GM13976 (cell line): Measurements from ENCODE around the gene FABP1.

Source experiments
- DNase-seq: peaks from one replicate; pipeline ENCODE4 v3.0.0; 2012; ENCODE audit warnings: low spot score
- in situ Hi-C: fragments of 300-500 bp; cut with MboI; formaldehyde crosslinking; loops from one replicate; pipeline ENCODE4 v1.12.0; 2022; ENCODE audit warnings: low sequenced_read_pairs, mixed read lengths, inconsistent platforms; ENCODE audit not compliant: unreplicated experiment
- TF ChIP-seq, protein P1 (sequence below): IDR thresholded peaks from 2 replicates; pipeline ENCODE4 v1.5.1; 2012; ENCODE audit warnings: borderline replicate concordance, mild to moderate bottlenecking; ENCODE audit not compliant: insufficient read depth; ENCODE audit errors: extremely low read depth, missing control alignments, control extremely low read depth

FABP1 gene

DNA sequence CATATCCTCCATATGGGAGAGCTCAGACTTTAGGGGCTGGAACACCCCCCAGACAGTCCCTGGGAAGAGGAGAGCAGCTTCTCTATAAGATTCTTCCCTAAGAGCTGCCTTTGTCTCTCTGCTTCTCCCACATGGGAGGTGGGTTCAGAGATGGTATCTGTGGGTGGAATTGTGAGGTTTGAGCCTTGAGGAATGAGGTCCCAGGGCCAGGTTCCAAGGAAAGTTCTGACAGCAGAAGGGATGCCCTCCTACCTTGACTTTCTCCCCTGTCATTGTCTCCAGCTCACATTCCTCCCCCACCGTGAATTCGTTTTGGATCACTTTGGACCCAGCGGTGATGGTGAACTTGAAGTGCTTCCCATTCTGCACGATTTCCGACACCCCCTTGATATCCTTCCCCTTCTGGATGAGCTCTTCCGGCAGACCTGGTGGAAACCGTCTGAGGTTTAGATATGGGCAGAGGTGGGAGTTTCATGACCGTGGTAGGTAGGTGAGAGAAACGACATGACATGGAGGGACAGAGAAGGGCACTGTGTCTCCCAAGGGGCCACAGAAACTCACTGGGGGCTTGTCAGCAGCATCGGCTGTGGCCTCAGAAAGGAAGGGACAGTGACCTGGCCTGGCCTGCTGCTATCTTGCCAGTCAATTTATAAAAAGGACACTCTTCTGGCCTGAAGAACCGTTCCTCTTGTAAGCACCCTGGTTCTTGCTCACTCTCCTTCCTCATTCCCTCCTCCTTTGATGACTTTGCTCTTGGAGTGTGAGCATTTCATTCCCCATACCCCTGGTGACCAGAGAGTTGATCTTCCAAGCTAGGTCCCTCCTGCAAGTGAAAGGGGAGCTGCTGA is 1.7 kb downstream of the FABP1 start:
- in situ Hi-C loops = no loop called here
- TF ChIP-seq, protein P1, sequence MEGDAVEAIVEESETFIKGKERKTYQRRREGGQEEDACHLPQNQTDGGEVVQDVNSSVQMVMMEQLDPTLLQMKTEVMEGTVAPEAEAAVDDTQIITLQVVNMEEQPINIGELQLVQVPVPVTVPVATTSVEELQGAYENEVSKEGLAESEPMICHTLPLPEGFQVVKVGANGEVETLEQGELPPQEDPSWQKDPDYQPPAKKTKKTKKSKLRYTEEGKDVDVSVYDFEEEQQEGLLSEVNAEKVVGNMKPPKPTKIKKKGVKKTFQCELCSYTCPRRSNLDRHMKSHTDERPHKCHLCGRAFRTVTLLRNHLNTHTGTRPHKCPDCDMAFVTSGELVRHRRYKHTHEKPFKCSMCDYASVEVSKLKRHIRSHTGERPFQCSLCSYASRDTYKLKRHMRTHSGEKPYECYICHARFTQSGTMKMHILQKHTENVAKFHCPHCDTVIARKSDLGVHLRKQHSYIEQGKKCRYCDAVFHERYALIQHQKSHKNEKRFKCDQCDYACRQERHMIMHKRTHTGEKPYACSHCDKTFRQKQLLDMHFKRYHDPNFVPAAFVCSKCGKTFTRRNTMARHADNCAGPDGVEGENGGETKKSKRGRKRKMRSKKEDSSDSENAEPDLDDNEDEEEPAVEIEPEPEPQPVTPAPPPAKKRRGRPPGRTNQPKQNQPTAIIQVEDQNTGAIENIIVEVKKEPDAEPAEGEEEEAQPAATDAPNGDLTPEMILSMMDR = no peak
- DNase-seq = no peak

DNA sequence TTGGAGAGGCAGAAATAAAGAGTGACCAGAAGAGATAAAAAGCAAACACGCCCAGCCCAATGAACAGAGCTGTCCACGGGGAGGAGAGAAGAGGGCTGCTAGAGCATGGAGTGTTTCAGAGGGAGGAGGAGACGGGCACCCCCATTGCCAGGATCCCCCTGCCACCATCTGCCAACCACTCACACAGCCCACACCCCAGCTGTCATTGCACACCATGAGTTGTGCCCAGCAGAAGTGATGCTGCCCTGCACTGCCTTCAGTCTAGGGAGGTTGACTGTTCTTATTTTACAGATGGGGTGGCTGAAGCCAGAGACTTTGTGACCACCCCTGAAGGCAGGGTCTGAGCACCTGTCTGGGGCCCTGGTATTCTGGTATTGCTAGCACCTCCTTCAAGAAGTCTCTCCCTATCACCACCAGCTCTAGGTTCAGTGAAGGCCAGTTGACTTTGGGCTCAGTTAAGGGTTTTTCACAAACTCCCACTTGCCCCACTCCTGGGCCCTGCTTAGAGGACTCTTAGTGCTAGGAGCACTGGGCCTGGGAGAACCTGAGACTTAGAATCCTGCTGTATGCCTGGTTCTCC is 2.4 kb downstream of the FABP1 start:
- in situ Hi-C loops = no loop called here
- DNase-seq = no peak
- TF ChIP-seq, protein P1 = no peak

DNA sequence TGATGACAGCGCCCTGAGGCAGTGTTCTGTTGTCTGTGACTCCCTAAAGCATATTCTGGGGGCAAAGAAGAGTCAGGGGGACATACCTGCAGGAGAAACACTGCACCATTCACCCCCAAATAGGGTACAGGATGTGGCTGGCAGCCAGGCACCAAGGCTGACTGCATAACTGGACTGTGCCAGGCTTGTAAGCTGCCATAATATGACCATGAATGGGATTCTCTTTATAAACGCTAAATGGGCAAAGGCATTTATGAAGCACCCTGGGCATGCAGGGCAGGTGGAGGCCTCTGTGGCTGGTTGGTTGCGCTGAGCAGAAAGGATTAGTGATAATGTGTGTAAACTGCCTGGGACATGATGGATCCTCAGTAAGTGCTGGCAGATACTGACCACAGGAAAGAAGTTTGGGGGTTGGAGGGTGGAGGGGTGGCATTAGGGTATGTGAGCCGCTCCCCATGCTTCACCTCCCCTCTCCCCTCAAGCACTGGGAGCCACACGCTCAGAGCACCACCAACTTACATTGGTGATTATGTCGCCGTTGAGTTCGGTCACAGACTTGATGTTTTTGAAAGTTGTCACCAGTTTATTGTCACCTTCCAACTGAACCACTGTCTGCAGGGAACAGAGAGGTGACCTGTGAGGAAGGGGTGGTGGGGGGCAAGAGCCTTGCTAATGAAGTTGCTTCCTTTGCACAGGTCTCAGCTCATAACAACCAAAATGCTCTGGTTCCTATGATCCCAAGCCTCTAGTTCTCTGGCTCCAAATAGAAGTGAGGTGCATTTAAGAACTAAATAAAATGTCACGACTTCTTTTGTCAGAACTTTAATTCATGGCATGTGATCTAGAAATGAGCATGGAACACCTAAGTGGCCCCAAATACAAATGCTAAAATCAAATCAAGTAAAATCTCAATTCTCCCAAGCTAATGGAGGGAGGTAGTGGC is 3.6 kb downstream of the FABP1 start:
- TF ChIP-seq, protein P1 = no peak
- no peak for DNase-seq
- in situ Hi-C loops = no loop called here

DNA sequence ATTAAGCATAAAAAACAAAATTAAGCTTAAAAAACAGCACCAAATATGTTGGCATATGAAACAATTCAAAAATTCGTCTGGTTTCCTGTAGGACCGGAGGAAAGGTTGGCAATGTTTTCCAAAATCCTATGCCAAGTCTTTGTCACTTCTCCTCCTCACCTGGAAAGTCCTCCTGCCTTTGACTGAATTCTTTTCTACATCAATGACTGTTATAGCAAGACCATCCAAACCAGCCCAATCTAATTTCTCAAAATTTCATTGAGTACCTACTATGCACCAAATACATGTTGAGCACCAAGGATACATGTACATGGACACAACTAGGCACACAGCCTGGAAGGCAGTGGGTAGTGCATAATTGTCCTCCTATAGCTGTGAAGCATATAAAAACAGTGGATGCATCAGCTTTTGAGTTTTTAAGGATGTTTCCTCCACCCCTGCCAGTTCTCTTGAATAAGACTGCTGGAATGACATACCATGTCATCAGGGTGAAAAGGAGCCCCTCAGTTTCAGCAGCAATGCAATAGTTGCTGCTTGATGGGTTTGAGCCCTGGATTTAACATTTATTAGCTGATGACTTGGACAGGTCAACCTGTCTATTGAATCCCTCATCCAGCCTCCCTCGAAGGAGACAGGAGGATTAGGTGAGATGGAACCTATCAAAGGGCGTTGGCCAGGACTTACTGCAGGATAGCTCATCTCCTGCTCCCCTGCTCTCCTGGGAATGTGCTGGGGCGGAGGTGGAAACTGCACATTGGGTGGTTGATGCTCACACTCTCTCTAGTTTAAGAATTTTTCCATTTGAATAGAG is 4.5 kb downstream of the FABP1 start:
- TF ChIP-seq, protein P1 = no peak
- in situ Hi-C loops = no loop called here
- DNase-seq = no peak

DNA sequence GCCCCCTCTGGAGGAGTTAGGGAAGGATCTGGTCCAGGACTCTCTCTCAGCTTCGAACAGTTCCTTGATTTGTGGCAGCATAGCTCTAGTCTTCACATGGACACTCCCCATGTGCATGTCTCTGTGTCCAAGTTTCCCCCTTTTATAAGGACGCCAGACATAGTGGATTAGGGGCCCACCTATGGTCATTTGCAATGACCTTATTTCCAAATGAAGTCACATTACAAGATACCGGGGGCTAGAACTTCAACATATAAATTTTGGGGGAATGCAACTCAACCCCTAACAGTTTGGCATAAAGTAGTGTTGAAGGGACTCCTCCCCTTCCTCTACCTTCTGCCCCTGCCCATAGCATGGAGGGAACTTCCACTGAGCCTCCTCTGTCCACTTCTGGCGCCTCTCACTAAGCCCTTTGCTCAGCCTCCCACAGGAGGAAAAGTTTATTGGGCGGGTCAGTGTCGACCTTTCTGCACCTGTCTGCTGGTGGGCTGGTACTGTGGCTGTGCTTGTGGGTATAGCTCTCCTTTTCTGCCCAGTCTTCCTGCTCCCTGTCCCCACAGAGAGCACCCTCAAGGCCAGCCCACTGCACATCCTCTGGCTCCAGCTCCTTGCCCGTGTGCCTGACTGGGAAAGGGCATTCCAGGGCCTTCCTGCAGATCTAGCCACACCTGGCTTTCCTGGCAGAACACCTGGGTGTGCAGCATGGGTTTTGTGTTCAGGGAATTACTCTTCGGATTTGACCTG is 5.5 kb downstream of the FABP1 start:
- TF ChIP-seq, protein P1 = no peak
- DNase-seq = no peak
- in situ Hi-C loops = no loop called here

DNA sequence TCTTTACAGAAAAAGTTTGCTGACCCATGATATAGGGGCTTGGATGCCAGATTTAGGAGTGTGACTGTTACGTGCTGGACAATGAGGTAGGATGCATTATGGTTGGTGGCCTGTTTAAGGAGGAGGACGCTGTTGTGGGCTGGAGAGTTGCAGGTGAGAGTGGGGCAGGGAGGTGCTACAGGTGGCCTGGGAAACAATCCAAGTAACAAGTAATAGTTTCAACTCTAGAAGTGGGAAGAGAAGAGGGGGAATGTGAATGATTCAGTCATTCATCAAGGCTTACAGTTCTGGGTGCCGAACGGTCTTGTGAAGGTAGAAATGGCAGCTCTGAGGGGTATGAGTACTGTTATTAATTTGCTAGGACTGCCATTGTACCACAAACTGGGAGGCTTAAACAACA is 6.2 kb downstream of the FABP1 start:
- DNase-seq = no peak
- in situ Hi-C loops = no loop called here
- TF ChIP-seq, protein P1 = no peak
